CD4-positive, alpha-beta T cell treated with Interferon gamma for 1 hour (primary cell): Measurements from ENCODE around the gene CLIC4.
A peak's percentile ranks its signal among the peaks of the same experiment; 100 is the strongest.
"Not testable (repeated sequence)": the region's sequence is repeated elsewhere in the genome, so short reads cannot be mapped to it uniquely, and the experiment has no call there.

Source experiments
- DNase-seq: peaks from one replicate; pipeline ENCODE4 v3.0.0-alpha.2; 2020

The CLIC4 gene

GRCh38 chr1:24823486-24823885, 78.2 kb downstream of the CLIC4 start:
- not testable (repeated sequence) for DNase-seq

GRCh38 chr1:24825174-24825573, 79.9 kb downstream of the CLIC4 start:
- DNase-seq = no peak

GRCh38 chr1:24826510-24826909, 81.3 kb downstream of the CLIC4 start:
- no peak for DNase-seq

GRCh38 chr1:24827379-24828135, 82.3 kb downstream of the CLIC4 start:
- no peak for DNase-seq

- DNase-seq = no peak
Measured at GRCh38 chr1:24828183-24828886, 83.1 kb downstream of the CLIC4 start.

- no peak for DNase-seq
Measured at GRCh38 chr1:24828887-24829192, 83.6 kb downstream of the CLIC4 start.

- no peak for DNase-seq
Measured at GRCh38 chr1:24830680-24831272, 85.5 kb downstream of the CLIC4 start.

- DNase-seq = no peak
Measured at GRCh38 chr1:24841593-24841992, 96.3 kb downstream of the CLIC4 start.

GRCh38 chr1:24846671-24847070, 101.4 kb downstream of the CLIC4 start:
- no peak for DNase-seq

GRCh38 chr1:24847995-24848881, 103.0 kb downstream of the CLIC4 start:
- DNase-seq = peak; percentile 93

- DNase-seq = no peak
Measured at GRCh38 chr1:24849672-24850295, 104.5 kb downstream of the CLIC4 start.

GRCh38 chr1:24850328-24850920, 105.2 kb downstream of the CLIC4 start:
- no peak for DNase-seq

GRCh38 chr1:24853649-24854048, 108.4 kb downstream of the CLIC4 start:
- no peak for DNase-seq

- no peak for DNase-seq
Measured at GRCh38 chr1:24855474-24855873, 110.2 kb downstream of the CLIC4 start.

- DNase-seq = no peak
Measured at GRCh38 chr1:24856787-24857506, 111.7 kb downstream of the CLIC4 start.

GRCh38 chr1:24857507-24858133, 112.4 kb downstream of the CLIC4 start:
- DNase-seq = no peak

GRCh38 chr1:24858277-24858676, 113.0 kb downstream of the CLIC4 start:
- DNase-seq = no peak

- no peak for DNase-seq
Measured at GRCh38 chr1:24859063-24860010, 114.1 kb downstream of the CLIC4 start.

GRCh38 chr1:24860841-24861240, 115.6 kb downstream of the CLIC4 start:
- DNase-seq = no peak
